Stimulated activated memory B cell treated with anti-CD40 and anti-IgM and Interleukin-4, amounts not matched to agents 10 μg/mL and 1 μg/mL and 100 μg/mL, for 72 hours (primary cell): ENCODE results near the gene CADM1.

Source experiments
- ATAC-seq: fragments of 150-1000 bp; cut with Tn5 transposase; 2 replicates; pipeline ENCODE4 v1.10.0; 2021
- H3K27ac Mint-ChIP-seq: one replicate; pipeline ENCODE4 v1.8.0; 2022; ENCODE audit warnings: mild to moderate bottlenecking, mixed read lengths
- H3K27me3 Mint-ChIP-seq: one replicate; pipeline ENCODE4 v1.8.0; 2022; ENCODE audit warnings: mixed read lengths
- H3K36me3 Mint-ChIP-seq: one replicate; pipeline ENCODE4 v1.8.0; 2022; ENCODE audit warnings: mixed read lengths
- H3K4me1 Mint-ChIP-seq: one replicate; pipeline ENCODE4 v1.8.0; 2022; ENCODE audit warnings: mixed read lengths
- H3K4me3 Mint-ChIP-seq: one replicate; pipeline ENCODE4 v1.8.0; 2022; ENCODE audit warnings: mild to moderate bottlenecking, moderate library complexity, mixed read lengths
- H3K9me3 Mint-ChIP-seq: one replicate; pipeline ENCODE4 v1.8.0; 2022; ENCODE audit warnings: mixed read lengths

Gene CADM1

DNA sequence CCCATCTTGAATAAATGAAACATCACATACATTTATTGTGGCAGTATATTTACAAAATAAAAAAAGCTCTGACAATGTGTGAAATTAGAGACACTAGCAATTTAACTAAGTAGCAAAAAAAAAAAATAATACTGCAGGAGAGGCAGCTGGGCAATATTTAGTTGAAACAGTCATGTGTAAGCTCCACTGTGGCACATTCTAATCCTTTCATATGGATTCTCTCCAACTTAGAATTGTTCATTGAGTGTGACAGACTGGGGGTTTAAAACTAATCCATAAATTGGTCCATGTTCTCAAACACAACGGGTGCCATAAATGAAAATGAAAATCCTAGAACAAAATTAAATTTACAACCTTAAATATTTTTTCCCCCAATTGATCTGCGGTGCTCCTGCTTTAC lies 302.1 kb downstream of the CADM1 start:
- H3K36me3 Mint-ChIP-seq = no peaks in the 10 kb centered on the region
- H3K4me3 Mint-ChIP-seq = no peak overlapping the region
- H3K9me3 Mint-ChIP-seq = no peaks in the 10 kb centered on the region
- no peak for ATAC-seq
- no peaks in the 10 kb centered on the region for H3K27me3 Mint-ChIP-seq
- no peaks in the 10 kb centered on the region for H3K4me1 Mint-ChIP-seq
- H3K27ac Mint-ChIP-seq = no peak overlapping the region

DNA sequence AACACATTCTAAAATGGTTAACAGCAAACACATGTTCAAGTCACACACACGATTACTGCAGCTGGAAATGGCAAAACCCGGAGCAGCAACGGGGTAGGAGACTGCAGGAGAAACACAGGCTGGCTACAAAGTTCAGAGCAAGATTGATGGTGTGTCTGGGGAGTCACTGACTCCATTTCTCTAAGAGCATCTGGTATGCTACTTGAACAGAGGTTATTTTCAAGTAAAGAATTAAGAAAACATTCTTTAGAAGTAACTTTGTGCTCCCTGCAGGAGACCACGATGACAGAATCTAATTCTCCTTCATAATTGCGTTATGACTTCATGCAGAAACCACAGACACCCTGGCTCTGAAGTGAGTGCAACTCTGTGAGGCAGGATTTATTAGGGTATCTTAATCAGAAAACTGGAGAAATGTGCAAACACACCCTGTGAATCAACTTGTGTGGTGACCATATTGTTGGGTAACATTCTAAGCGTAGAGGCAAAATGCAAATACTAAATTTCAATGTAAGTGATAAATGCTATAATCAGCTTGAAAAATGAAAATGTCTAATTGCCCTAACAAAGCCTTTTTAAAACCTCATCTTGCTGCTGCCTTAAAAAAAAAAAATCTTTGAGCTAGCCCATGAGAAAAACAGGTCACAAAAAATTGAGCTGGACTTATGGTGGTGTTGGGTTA lies 303.0 kb downstream of the CADM1 start:
- Mint-ChIP-seq H3K27me3 (no peaks in the 10 kb centered on the region), H3K4me1 (no peaks in the 10 kb centered on the region), H3K36me3 (no peaks in the 10 kb centered on the region), H3K27ac (no peak overlapping the region), H3K4me3 (no peak overlapping the region), H3K9me3 (no peaks in the 10 kb centered on the region)
- no peak for ATAC-seq

DNA sequence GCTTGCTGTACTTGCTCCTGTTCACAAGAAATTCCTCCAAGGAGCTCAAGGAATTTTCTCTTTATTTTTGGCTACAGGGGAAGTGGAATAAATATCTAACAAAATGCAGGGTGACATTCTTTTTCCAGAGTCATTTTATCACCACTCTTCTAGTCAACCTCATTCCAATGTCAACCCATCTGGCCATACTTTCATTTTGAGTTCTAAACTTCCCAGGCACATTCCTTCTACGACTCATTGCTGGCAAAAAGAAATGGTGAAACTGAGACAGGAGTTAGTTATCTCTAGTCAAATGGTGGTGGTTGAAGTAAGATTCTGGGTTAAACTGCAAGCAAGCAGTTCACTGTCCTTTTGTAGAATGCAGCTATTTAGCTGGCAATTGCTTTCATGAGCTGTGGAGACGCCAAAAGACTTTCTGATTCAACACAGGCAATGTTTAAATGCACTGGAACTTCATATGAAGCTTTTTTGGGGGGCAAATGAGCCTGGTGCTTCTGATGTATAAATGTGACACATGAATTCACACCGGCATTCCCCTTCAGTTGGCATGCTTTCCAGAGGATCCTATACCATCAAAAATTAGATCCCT lies 304.6 kb downstream of the CADM1 start:
- Mint-ChIP-seq H3K4me1 (peaks cover 5% of the 10 kb centered on the region), H3K27me3 (no peaks in the 10 kb centered on the region), H3K4me3 (no peak overlapping the region), H3K9me3 (no peaks in the 10 kb centered on the region), H3K36me3 (no peaks in the 10 kb centered on the region), H3K27ac (no peak overlapping the region)
- ATAC-seq = no peak

DNA sequence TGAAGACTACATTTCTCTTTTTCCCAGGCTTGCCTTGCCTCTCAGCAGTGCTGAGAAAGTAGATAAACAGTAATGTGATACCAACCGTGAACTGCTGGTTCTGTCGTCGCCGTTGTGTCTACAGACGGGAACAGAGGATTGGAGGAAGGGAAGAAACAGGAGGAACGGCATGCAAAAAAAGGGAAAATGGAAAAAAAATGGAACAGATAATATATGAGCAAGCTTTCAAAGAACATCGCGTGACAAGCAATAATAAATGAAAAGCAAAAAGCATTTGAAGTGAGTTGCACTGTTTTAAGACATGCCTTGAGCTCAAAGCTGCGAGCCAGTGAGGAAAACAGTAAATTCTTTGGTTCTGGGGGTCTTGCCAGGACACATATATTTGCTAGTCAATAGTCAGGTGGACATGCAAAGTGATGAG lies 305.9 kb downstream of the CADM1 start:
- peaks cover 15% of the 10 kb centered on the region for H3K4me1 Mint-ChIP-seq
- no peak overlapping the region for H3K27ac Mint-ChIP-seq
- no peak overlapping the region for H3K4me3 Mint-ChIP-seq
- no peaks in the 10 kb centered on the region for H3K27me3 Mint-ChIP-seq
- H3K9me3 Mint-ChIP-seq = no peaks in the 10 kb centered on the region
- ATAC-seq = no peak
- H3K36me3 Mint-ChIP-seq = no peaks in the 10 kb centered on the region

- Mint-ChIP-seq H3K9me3 (no peaks in the 10 kb centered on the region), H3K27me3 (no peaks in the 10 kb centered on the region), H3K4me1 (peaks cover 15% of the 10 kb centered on the region), H3K4me3 (no peak overlapping the region), H3K27ac (peak overlapping the region; percentile 59), H3K36me3 (no peaks in the 10 kb centered on the region)
- ATAC-seq = no peak
Observed at GRCh38 chr11:115197433-115197832, 306.8 kb downstream of the CADM1 start.

DNA sequence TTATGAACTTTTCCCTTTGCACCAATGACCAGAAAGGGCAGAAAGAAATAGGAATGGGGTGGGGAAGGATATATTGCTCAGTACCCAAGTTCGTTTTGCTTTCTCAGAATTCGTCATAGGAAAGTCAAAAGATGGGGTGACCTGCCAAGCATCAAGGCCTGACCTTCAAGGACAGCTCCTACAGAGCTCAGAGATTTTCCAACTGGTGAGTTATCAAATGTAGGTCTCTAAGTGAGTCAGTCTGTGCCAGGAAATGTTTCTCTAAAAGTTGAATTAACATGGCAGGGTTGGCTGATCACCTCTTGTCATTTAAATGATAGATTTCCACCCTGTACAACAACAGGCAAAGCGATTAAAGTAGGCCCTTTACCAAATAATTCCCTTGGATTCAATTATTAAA lies 307.2 kb downstream of the CADM1 start:
- H3K4me3 Mint-ChIP-seq = no peak overlapping the region
- H3K9me3 Mint-ChIP-seq = no peaks in the 10 kb centered on the region
- peak; percentile 64 for ATAC-seq
- H3K36me3 Mint-ChIP-seq = no peaks in the 10 kb centered on the region
- no peaks in the 10 kb centered on the region for H3K27me3 Mint-ChIP-seq
- H3K4me1 Mint-ChIP-seq = peaks cover 15% of the 10 kb centered on the region
- peak overlapping the region; percentile 59 for H3K27ac Mint-ChIP-seq

- Mint-ChIP-seq H3K36me3 (no peaks in the 10 kb centered on the region), H3K4me3 (peak overlapping the region; percentile 77), H3K27me3 (no peaks in the 10 kb centered on the region), H3K27ac (peak overlapping the region; percentile 84), H3K9me3 (no peaks in the 10 kb centered on the region), H3K4me1 (peaks cover 15% of the 10 kb centered on the region)
- ATAC-seq = peak; percentile 72
Observed at GRCh38 chr11:115194802-115195110, 309.5 kb downstream of the CADM1 start.

DNA sequence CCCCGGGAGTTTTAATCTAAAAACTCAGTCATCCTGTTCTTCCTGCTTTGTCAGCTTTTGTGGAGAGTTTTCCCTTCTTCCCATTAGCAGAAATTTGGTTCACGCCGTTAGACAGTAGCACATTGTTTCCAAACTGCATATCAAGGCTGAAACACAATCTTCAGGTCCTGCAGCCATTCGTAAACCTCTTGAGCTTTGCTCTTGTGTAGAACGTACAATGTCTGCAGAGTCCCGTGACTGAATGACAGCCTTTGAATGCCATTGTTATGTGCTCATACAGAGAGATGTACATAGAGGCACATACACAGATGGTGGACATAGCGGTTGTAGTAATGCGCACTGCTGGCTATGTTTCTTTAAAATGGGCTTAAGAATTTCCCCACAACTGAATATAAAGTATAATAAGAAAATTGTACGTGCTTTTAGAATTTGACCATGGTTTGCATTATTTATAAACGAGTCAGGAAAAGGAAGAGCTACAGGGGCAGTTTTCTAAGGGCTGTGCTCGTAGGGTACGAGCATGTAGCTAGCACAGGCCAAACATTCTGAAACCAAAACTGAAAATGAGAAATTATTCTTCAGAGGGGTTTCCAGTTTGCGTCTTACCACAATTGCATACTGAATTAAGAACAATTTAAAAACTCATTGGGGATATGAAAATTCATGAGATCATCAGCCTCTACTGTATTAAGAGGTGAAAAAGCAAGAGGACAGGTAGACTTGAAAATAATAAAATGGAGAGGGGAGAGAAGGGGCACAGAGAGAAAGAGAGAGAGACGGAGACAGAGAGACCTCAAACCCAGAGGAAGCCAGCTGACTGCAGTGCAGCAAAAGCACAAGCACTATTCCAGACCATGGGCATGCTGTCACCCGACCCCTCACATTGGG lies 310.1 kb downstream of the CADM1 start:
- Mint-ChIP-seq H3K4me1 (peaks cover 15% of the 10 kb centered on the region), H3K9me3 (no peaks in the 10 kb centered on the region), H3K27me3 (no peaks in the 10 kb centered on the region), H3K4me3 (peak overlapping the region; percentile 77), H3K27ac (peak overlapping the region; percentile 84), H3K36me3 (no peaks in the 10 kb centered on the region)
- ATAC-seq = peak; percentile 81

DNA sequence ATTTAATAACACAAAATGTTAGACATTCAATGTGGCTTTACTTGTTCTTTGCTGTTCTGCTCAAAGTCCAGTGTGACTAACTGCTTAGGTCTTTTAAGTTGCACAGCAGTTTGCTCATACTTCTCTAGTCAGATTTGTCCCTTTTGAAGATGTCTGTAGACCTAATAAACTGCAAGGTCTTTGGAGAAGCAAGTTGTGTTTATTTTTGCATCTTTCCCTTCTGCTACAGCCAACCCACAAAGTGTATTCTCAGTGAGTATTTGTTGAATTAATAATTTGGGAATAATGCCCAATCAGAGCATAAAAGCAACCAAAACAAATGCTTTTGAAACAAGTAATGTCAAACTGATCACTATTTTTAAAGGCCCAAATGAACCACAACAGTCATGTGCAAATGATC lies 312.5 kb downstream of the CADM1 start:
- no peaks in the 10 kb centered on the region for H3K9me3 Mint-ChIP-seq
- H3K4me3 Mint-ChIP-seq = no peak overlapping the region
- H3K4me1 Mint-ChIP-seq = peaks cover 15% of the 10 kb centered on the region
- H3K27me3 Mint-ChIP-seq = peaks cover 4% of the 10 kb centered on the region
- ATAC-seq = no peak
- H3K27ac Mint-ChIP-seq = no peak overlapping the region
- no peaks in the 10 kb centered on the region for H3K36me3 Mint-ChIP-seq

DNA sequence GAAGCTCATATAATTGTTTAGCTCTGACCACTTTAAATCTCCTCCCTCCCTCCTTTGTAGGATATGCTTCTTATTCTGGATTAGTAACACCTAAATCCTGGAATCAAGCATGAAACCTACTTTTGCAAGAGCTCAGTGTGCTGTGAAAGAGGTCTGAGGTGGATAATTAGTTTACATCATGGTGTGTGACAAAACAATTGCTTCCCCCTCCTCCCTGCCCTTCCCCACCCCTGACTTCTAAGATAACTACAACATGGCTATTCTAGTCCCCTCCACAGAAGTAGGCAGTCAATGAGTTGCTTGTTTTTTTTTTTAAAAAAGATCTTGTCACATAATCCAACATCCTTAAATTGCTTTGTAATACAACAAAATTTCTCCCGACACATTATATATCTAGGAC lies 314.0 kb downstream of the CADM1 start:
- Mint-ChIP-seq H3K4me1 (peaks cover 15% of the 10 kb centered on the region), H3K4me3 (no peak overlapping the region), H3K9me3 (no peaks in the 10 kb centered on the region), H3K36me3 (no peaks in the 10 kb centered on the region), H3K27me3 (peaks cover 9% of the 10 kb centered on the region), H3K27ac (no peak overlapping the region)
- ATAC-seq = no peak

- Mint-ChIP-seq H3K4me1 (peaks cover 3% of the 10 kb centered on the region), H3K9me3 (no peaks in the 10 kb centered on the region), H3K36me3 (no peaks in the 10 kb centered on the region), H3K27me3 (peaks cover 9% of the 10 kb centered on the region), H3K27ac (no peak overlapping the region), H3K4me3 (no peak overlapping the region)
- ATAC-seq = no peak
Observed at GRCh38 chr11:115188898-115189278, 315.3 kb downstream of the CADM1 start.

- Mint-ChIP-seq H3K4me3 (no peak overlapping the region), H3K27me3 (peaks cover 9% of the 10 kb centered on the region), H3K4me1 (no peaks in the 10 kb centered on the region), H3K9me3 (no peaks in the 10 kb centered on the region), H3K36me3 (no peaks in the 10 kb centered on the region), H3K27ac (no peak overlapping the region)
- ATAC-seq = no peak
Observed at GRCh38 chr11:115188188-115188897, 315.9 kb downstream of the CADM1 start.

- no peak overlapping the region for H3K4me3 Mint-ChIP-seq
- no peaks in the 10 kb centered on the region for H3K9me3 Mint-ChIP-seq
- H3K27ac Mint-ChIP-seq = no peak overlapping the region
- peaks cover 9% of the 10 kb centered on the region for H3K27me3 Mint-ChIP-seq
- no peaks in the 10 kb centered on the region for H3K4me1 Mint-ChIP-seq
- no peak for ATAC-seq
- H3K36me3 Mint-ChIP-seq = no peaks in the 10 kb centered on the region
Observed at GRCh38 chr11:115185931-115186330, 318.3 kb downstream of the CADM1 start.

DNA sequence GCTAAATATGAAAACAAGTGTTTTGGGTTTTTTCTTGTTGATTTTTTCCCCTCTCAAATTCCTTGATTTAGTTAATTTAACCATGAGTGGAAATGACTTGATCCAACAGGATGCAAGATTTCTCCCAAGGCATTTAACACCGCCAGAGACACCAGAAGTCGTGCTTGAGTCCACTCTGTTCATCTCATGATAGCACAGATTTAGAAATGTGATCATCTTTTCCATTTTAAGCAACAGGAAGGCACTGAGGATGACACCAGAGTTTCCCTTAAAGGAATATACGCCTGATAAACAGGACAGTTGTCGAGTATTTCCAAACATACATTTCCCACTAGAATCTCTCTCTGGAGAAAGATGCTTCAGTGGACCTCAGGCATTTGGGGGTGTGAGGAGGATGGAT lies 318.7 kb downstream of the CADM1 start:
- H3K4me1 Mint-ChIP-seq = no peaks in the 10 kb centered on the region
- no peaks in the 10 kb centered on the region for H3K9me3 Mint-ChIP-seq
- no peak overlapping the region for H3K27ac Mint-ChIP-seq
- H3K36me3 Mint-ChIP-seq = no peaks in the 10 kb centered on the region
- peaks cover 9% of the 10 kb centered on the region for H3K27me3 Mint-ChIP-seq
- ATAC-seq = no peak
- no peak overlapping the region for H3K4me3 Mint-ChIP-seq

GRCh38 chr11:115184901-115185300 lies 319.3 kb downstream of the CADM1 start:
- Mint-ChIP-seq H3K27me3 (peaks cover 9% of the 10 kb centered on the region), H3K27ac (no peak overlapping the region), H3K4me3 (no peak overlapping the region), H3K36me3 (no peaks in the 10 kb centered on the region), H3K9me3 (no peaks in the 10 kb centered on the region), H3K4me1 (no peaks in the 10 kb centered on the region)
- no peak for ATAC-seq
